T-cell (primary cell): ENCODE results near the gene LRRC27. TPM values are rescaled to one million over a fixed set of nuclear protein-coding genes. Genes with fewer than 3 reads are reported as not detected.

Experiments
- ATAC-seq, 4 experiments: fragments of 200-7000 bp in 3 of 4; fragments of 150-1000 bp in 1 of 4; cut with Tn5 transposase; replicated peaks in 1 of 4; 1 replicate in 3 of 4; 2 replicates in 1 of 4; pipeline ENCODE4 v1.10.0; 2021; ENCODE audit warnings: moderate library complexity in 3 of 4, mild to moderate bottlenecking in 2 of 4, moderate number of reproducible peaks in 1 of 4
- CTCF ChIA-PET, 2 donors: fragments of 300-600 bp; sonication (Branson Sonifier 250); formaldehyde crosslinking; loops; one replicate each; lab custom pipeline; 2022; ENCODE audit warnings: antibody characterized with exemption in 2 of 2; lab: Charles Lee
- POLR2A ChIA-PET, 2 donors: fragments of 300-600 bp; sonication (Branson Sonifier 250); formaldehyde crosslinking; loops; one replicate each; lab custom pipeline; 2022; ENCODE audit warnings: antibody characterized with exemption in 2 of 2; lab: Charles Lee
- DNase-seq, 35 experiments: peaks; one replicate each; pipeline versions ENCODE4 v3.0.0 to v3.0.0-alpha.2; 2013 to 2023
- H3K27ac ChIP-seq: one replicate; pipeline ENCODE4 v1.5.1; 2013; ENCODE audit warnings: low read length
- H3K27me3 ChIP-seq, 2 experiments: replicated peaks in 1 of 2; 1 replicate in 1 of 2; 2 replicates in 1 of 2; pipeline versions ENCODE4 v1.6.1 to v1.7.0; 2013; ENCODE audit warnings: low read length in 1 of 2, mixed read lengths in 1 of 2; ENCODE audit not compliant: control insufficient read depth in 2 of 2, insufficient read depth in 2 of 2; ENCODE audit errors: extremely low read depth in 1 of 2
- H3K36me3 ChIP-seq, 2 donors: 1 replicate in 1 of 2; 2 replicates in 1 of 2; pipeline versions ENCODE4 v1.6.1 to v1.7.0; 2013; ENCODE audit warnings: low read length in 1 of 2; ENCODE audit not compliant: control insufficient read depth in 2 of 2, insufficient read depth in 1 of 2; ENCODE audit errors: extremely low read depth in 1 of 2
- H3K4me1 ChIP-seq, 2 experiments: 1 replicate in 1 of 2; 2 replicates in 1 of 2; pipeline versions ENCODE4 v1.6.1 to v1.7.0; 2013; ENCODE audit warnings: low read length in 2 of 2, mixed read lengths in 1 of 2; ENCODE audit not compliant: insufficient read depth in 2 of 2, control insufficient read depth in 1 of 2; ENCODE audit errors: extremely low read depth in 1 of 2
- H3K4me3 ChIP-seq, 2 donors: 1 replicate in 1 of 2; 2 replicates in 1 of 2; pipeline versions ENCODE4 v1.5.1 to v1.7.0; 2013; ENCODE audit warnings: mild to moderate bottlenecking in 2 of 2, low read length in 1 of 2, moderate library complexity in 1 of 2; ENCODE audit not compliant: control insufficient read depth in 1 of 2; ENCODE audit errors: extremely low read depth in 1 of 2
- H3K9me3 ChIP-seq: 2 replicates; pipeline ENCODE4 v1.7.0; 2013
- H3K27ac Mint-ChIP-seq, 2 donors: one replicate each; pipeline ENCODE4 v1.8.0; 2020 to 2021; ENCODE audit warnings: mild to moderate bottlenecking in 2 of 2, mixed read lengths in 2 of 2
- H3K27me3 Mint-ChIP-seq, 2 donors: one replicate each; pipeline ENCODE4 v1.8.0; 2021 to 2022; ENCODE audit warnings: mixed read lengths in 2 of 2
- H3K36me3 Mint-ChIP-seq: one replicate; pipeline ENCODE4 v1.8.0; 2021; ENCODE audit warnings: mixed read lengths
- H3K4me1 Mint-ChIP-seq, 3 donors: one replicate each; pipeline ENCODE4 v1.8.0; 2020 to 2022; ENCODE audit warnings: mixed read lengths in 3 of 3, mild to moderate bottlenecking in 1 of 3
- H3K4me3 Mint-ChIP-seq, 3 donors: one replicate each; pipeline ENCODE4 v1.8.0; 2020 to 2022; ENCODE audit warnings: mild to moderate bottlenecking in 3 of 3, mixed read lengths in 3 of 3, moderate library complexity in 3 of 3
- H3K9me3 Mint-ChIP-seq, 3 donors: one replicate each; pipeline ENCODE4 v1.8.0; 2020 to 2022; ENCODE audit warnings: mixed read lengths in 3 of 3
- WGBS: methylation state at CpG from one replicate; pipeline ENCODE4 v1.1.5; 2013; ENCODE audit warnings: missing lambda C conversion rate; ENCODE audit not compliant: insufficient coverage; 5-methylcytosine and 5-hydroxymethylcytosine counted together
- total RNA-seq, 35 experiments: library from RNA in 6 of 35; stranded (reverse) in 6 of 35; fragments of 120-200 nt in 1 of 35; gene quantifications; one replicate each; pipeline versions ENCODE4 v1.2.1 to v1.2.4 and lab custom pipeline; 2013 to 2026

Gene LRRC27
- 1 to 10 TPM; 3.1 to 7.8 (median 7.0) TPM for total RNA-seq
- total RNA-seq (2013) = 4.0 TPM
- total RNA-seq (lab: John Stamatoyannopoulos, UW) = 1.0 to 11.4 (median 4.5) reads per million in 29 experiments

DNA sequence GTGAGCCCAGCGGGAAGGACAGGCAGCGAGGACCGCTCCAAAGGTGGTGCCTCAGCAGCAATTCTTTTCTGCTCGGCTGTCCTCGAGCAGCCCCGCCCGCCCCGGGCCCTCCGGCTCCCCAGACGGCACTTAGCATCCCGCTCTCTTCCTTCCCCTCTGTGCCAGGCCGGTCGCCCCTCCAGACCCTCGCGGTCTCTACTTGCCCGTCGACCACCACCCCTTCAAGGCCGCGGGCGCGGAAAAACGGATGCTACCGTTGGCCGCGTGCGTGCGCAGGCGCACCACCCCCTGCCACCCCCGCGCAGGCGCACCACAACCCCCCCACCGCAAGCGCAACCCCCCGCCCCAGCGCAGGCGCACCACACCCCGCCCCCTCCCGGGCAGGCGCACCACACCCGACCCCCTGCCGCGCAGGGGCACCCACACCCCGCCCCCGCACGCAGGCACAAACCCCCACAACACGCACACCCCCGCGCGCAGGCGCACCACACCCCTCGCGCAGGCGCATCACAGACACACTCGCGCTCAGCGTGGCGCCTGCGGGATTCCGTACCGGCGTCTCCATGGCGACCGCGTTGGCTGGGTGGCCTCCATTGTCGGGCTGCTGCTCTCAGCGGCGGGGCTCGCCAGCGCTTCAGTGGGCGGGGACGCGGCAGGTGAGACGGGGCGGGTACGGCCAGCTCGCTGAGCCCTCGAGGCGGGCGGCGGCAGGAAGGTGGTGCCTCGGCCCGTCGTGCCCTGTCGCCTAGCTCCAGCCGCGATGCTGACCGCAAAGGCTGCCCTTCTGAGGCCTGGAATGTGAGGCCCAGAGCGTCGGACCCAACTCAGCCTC, at the start of gene LRRC27:
TSS of gene LRRC27 (plus strand) at position 593 of the 832 bp plus-strand sequence. CDS start 1,332 bp downstream, outside the sequence.
- ChIA-PET POLR2A (interaction anchor here in 1 of 2 donors (0.6 kb wide), 1 partner anchor 24 kb away, joined by 3 read pairs; no protein-coding TSS in a partner anchor), CTCF (interaction anchor here (0.6 kb wide), 2 partner anchors 24 to 189 kb away, joined by 4 to 5 read pairs; no protein-coding TSS in a partner anchor)
- under 1% methylated on average over 70 of the region's 89 CpGs for WGBS
- DNase-seq (peak; percentile 99 to 100 (median 100)), ATAC-seq (peak; percentile 85 to 91 (median 88))
- H3K27ac Mint-ChIP-seq = peak within 1 kb of the TSS; percentile 87 to 91
- no peaks in the 10 kb centered on the region for H3K9me3 Mint-ChIP-seq
- H3K4me3 ChIP-seq = peak within 1 kb of the TSS; percentile 76 to 95
- H3K9me3 ChIP-seq = no peaks in the 10 kb centered on the region
- peaks cover 9% of the 10 kb centered on the region for H3K36me3 Mint-ChIP-seq
- H3K27ac ChIP-seq = peak within 1 kb of the TSS; percentile 80
- H3K27me3 ChIP-seq = no peaks in the 10 kb centered on the region
- H3K36me3 ChIP-seq = no peaks in the 10 kb centered on the region
- H3K4me1 ChIP-seq = peaks cover 24 to 35% of the 10 kb centered on the region in 2 experiments
- H3K4me3 Mint-ChIP-seq = peak within 1 kb of the TSS; percentile 76 to 85 (median 85)
- H3K27me3 Mint-ChIP-seq = no peaks in the 10 kb centered on the region
- peaks cover 47 to 66% (median 53%) of the 10 kb centered on the region in 3 donors for H3K4me1 Mint-ChIP-seq

DNA sequence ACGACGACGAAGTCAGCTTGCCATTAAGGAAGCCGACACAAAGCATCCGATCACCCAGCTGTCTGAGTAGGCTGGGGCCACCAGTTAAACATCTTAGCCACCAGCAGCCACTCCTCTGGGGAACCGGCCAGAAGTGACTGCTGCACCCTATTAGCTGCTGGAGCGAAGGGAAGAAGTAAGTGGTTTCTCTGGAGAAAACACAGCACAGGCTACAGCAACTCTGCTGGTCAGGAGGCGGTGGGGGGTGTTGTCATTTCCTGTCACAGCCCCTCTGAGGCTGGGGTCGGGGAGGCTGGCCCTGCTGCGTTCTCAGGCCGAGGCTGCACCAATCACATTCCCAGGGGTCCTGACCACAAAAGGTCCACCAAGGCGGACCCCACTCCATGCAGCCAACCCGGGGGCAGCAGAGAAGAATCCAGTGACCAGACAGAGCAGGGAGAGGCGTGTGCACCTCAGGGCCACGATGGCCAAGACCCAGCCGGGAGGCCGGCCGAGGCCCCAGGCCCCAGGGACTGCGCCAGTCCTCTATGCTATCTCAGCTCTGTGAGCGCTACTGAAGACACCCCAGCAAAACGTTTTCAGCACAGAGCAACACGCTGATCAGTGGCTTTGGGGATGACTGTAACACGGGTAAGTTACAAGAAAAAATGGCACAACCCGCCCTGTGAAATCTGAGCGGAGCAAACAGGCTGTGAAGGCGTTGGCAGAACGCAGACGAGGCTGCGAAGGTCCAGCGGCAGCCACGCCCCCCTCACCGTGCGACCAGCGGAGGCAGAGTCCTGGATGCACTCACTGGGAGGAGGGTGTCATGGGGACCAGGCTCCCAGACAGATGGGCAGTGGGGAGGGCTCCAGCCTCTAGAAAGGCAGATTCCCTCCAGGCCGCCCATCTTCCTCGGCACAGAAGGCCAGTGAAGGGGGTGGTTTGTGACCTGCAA, 49.1 kb upstream of the LRRC27 start:
- WGBS = 88% methylated on average over 31 of the region's 36 CpGs
- Mint-ChIP-seq H3K4me1 (peaks cover 1 to 14% (median 6%) of the 10 kb centered on the region in 3 donors), H3K36me3 (no peaks in the 10 kb centered on the region), H3K9me3 (no peaks in the 10 kb centered on the region), H3K27me3 (no peaks in the 10 kb centered on the region), H3K4me3 (no peak overlapping the region), H3K27ac (no peak overlapping the region)
- peaks cover 0 to 12% of the 10 kb centered on the region in 2 experiments for H3K27me3 ChIP-seq
- ChIA-PET POLR2A (no interaction called here), CTCF (no interaction called here)
- no peak for ATAC-seq
- H3K4me1 ChIP-seq = no peaks in the 10 kb centered on the region
- no peak for DNase-seq
- H3K36me3 ChIP-seq = no peaks in the 10 kb centered on the region
- H3K4me3 ChIP-seq = no peak overlapping the region
- no peak overlapping the region for H3K27ac ChIP-seq
- no peaks in the 10 kb centered on the region for H3K9me3 ChIP-seq

DNA sequence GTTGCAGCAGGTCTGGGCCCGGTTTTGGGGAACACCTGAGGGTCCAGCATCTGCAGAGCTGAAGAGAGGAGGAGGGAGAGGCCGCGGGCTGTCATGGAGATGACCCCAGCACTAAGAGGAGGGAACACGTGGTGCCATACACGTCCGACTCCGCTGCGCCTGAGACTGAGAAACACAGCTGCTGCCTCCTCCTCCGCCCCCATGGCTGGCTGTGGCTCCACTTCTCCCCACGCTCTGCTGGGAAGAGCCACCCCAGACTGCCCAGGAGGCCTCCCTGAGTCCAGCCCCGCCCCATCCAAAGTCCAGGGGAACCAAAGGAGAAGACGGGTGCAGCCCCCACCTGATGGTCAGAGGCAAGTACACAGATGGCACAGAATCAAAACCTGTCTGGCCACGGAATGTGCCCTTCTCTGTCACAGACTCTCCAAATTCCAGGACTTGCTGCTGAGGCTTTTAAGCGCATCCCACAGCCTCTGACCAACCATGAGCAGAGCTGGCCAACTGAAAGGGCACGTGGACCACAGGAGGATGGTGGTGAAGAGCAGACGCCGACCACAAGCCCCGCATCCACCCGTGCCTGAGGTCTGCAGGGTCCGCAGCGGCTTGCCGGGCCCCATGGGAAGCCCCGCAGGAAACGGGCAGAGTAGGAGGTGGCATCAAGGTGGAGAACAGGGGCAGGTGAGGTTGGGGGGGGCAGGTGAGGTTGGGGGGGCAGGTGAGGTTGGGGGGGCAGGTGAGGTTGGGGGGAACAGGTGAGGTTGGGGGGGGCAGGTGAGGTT, 48.2 kb upstream of the LRRC27 start:
- ATAC-seq = no peak
- Histone ChIP-seq H3K27me3 (peaks cover 0 to 12% of the 10 kb centered on the region in 2 experiments), H3K27ac (no peak overlapping the region), H3K36me3 (no peaks in the 10 kb centered on the region), H3K4me3 (no peak overlapping the region), H3K4me1 (no peaks in the 10 kb centered on the region), H3K9me3 (no peaks in the 10 kb centered on the region)
- H3K36me3 Mint-ChIP-seq = no peaks in the 10 kb centered on the region
- no peaks in the 10 kb centered on the region for H3K9me3 Mint-ChIP-seq
- ChIA-PET CTCF (no interaction called here), POLR2A (no interaction called here)
- WGBS = 83% methylated on average over 14 of the region's 24 CpGs
- H3K27ac Mint-ChIP-seq = no peak overlapping the region
- no peaks in the 10 kb centered on the region for H3K27me3 Mint-ChIP-seq
- peaks cover 1 to 14% (median 6%) of the 10 kb centered on the region in 3 donors for H3K4me1 Mint-ChIP-seq
- DNase-seq = no peak
- no peak overlapping the region for H3K4me3 Mint-ChIP-seq

DNA sequence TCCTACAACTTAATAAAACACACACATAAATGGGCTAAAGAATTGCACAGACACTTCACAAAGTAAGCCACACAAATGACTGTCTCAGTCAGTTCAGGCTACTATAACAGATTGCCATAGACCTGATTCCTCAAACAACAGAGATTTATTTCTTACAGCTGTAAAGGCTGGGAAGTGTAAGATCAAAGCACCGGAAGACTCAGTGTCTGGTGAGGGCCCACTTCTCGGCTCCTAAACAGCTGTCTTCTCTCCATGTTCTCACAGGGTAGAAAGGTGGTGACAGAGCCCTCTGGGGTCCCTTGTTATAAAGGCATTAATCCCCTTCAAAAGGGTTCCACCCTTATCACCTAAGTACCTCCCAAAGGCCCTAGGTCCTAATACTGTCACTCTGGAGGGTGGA, 42.6 kb upstream of the LRRC27 start:
- Mint-ChIP-seq H3K4me1 (no peaks in the 10 kb centered on the region), H3K27me3 (no peaks in the 10 kb centered on the region), H3K27ac (no peak overlapping the region), H3K4me3 (no peak overlapping the region), H3K9me3 (no peaks in the 10 kb centered on the region), H3K36me3 (no peaks in the 10 kb centered on the region)
- no peak overlapping the region for H3K27ac ChIP-seq
- H3K36me3 ChIP-seq = no peaks in the 10 kb centered on the region
- no peaks in the 10 kb centered on the region for H3K9me3 ChIP-seq
- CTCF ChIA-PET = interaction anchor here in 1 of 2 donors (0.6 kb wide), 1 partner anchor 65 kb away, joined by 10 read pairs; no protein-coding TSS in a partner anchor
- H3K4me3 ChIP-seq = no peak overlapping the region
- ATAC-seq (no peak), DNase-seq (no peak)
- POLR2A ChIA-PET = no interaction called here
- WGBS = no CpG with 5 or more reads among the region's 2 CpGs
- H3K27me3 ChIP-seq = peaks cover 0 to 9% of the 10 kb centered on the region in 2 experiments
- no peaks in the 10 kb centered on the region for H3K4me1 ChIP-seq

DNA sequence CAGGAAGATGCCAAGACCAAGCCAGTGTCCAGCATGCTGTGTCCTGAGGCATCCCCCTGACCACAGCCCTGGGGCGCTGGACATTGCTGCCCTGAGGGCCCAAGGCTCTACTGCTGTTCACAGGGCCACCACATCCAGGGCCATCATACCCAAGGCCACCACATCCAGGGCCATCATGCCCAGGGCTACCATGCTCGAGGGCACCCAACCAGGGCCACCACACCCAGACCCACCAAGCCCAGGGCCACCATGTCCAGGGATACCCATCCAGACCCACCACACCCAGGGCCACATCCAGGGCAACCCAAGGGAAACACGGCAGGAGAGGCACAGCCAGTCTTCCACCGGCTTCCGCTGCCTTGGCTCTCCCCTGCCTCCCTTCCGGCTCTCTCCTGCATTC, 41.4 kb upstream of the LRRC27 start:
- 89% methylated on average over 6 of the region's 6 CpGs for WGBS
- H3K4me1 ChIP-seq = no peaks in the 10 kb centered on the region
- no peak overlapping the region for H3K27ac ChIP-seq
- H3K4me3 Mint-ChIP-seq = no peak overlapping the region
- DNase-seq = no peak
- ATAC-seq = no peak
- ChIA-PET POLR2A (no interaction called here), CTCF (no interaction called here)
- H3K27me3 Mint-ChIP-seq = peaks cover 0 to 1% of the 10 kb centered on the region in 2 donors
- no peaks in the 10 kb centered on the region for H3K9me3 Mint-ChIP-seq
- no peaks in the 10 kb centered on the region for H3K36me3 Mint-ChIP-seq
- H3K4me1 Mint-ChIP-seq = peaks cover 0 to 7% (median 3%) of the 10 kb centered on the region in 3 donors
- H3K9me3 ChIP-seq = no peaks in the 10 kb centered on the region
- no peak overlapping the region for H3K4me3 ChIP-seq
- H3K27me3 ChIP-seq = peaks cover 0 to 8% of the 10 kb centered on the region in 2 experiments
- H3K36me3 ChIP-seq = no peaks in the 10 kb centered on the region
- no peak overlapping the region for H3K27ac Mint-ChIP-seq
